GM19023 (cell line): ENCODE data around the gene EPB41L4B.

Source experiments
- ATAC-seq: cut with Tn5 transposase; IDR thresholded peaks from one replicate; pipeline ENCODE4 v1.9.1; 2021; ENCODE audit warnings: mild to moderate bottlenecking, moderate library complexity; ENCODE audit not compliant: unreplicated experiment

The EPB41L4B gene

DNA sequence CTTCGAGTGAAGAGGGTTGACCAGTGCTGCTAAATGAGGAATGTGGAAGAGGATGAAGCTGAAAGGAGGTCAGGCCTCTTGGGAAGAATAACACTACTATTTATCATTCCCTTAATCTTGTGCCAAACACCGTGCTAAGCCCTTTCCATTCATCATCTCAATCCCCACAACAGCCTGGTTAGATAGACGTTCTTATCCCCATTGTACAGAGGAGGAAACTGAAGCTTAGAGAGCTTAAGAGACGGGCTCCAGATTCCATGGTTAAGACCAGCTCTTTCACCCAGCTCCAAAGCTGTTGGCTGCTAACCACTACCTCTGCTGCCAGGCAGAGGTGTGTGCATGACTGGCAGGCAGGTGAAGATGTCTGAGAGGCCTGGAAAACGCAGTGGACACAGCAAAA, 868 bp upstream of the EPB41L4B start:
- ATAC-seq, result no peak

- peak; percentile 36 for ATAC-seq
These were observed 523 bp downstream of the EPB41L4B start for GRCh38 chr9:109320331-109320741.

- ATAC-seq, result peak; percentile 8
These were observed 1.1 kb downstream of the EPB41L4B start for GRCh38 chr9:109319626-109320241.

DNA sequence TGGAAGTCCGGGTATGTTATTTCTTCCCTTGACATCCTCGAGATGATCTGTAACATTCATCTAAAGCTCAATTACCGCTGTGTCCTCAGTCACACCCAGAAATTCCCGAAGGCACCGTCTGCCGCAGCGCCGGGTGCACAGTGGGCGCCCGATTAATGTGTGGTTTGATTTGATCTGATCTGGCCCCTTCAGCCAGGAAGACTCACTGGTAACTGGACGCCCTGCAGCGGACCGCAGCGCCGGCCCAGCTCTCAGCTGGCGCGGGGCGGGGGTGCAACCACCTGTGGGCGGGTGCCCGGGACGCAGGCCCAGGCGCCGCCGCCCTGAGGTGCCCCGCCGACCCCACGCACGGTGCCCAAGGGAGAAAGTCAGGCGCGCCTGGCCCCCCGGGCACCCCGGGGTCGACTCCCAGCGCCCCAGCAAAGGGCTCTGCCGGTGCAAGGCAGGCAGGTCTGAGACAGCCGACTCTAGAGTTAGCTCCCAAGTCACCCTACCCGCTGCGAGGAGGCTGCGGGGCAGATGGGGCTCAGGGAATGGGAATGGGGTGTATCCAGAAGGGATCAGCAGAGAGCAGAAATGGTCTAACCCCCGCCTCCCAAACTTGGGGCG, 1.7 kb downstream of the EPB41L4B start:
- no peak for ATAC-seq

GRCh38 chr9:109317979-109318741, 2.7 kb downstream of the EPB41L4B start:
- ATAC-seq, result no peak

- ATAC-seq, result no peak
These were observed 3.4 kb downstream of the EPB41L4B start for GRCh38 chr9:109317311-109317978.

- no peak for ATAC-seq
These were observed 4.6 kb downstream of the EPB41L4B start for GRCh38 chr9:109316207-109316640.

DNA sequence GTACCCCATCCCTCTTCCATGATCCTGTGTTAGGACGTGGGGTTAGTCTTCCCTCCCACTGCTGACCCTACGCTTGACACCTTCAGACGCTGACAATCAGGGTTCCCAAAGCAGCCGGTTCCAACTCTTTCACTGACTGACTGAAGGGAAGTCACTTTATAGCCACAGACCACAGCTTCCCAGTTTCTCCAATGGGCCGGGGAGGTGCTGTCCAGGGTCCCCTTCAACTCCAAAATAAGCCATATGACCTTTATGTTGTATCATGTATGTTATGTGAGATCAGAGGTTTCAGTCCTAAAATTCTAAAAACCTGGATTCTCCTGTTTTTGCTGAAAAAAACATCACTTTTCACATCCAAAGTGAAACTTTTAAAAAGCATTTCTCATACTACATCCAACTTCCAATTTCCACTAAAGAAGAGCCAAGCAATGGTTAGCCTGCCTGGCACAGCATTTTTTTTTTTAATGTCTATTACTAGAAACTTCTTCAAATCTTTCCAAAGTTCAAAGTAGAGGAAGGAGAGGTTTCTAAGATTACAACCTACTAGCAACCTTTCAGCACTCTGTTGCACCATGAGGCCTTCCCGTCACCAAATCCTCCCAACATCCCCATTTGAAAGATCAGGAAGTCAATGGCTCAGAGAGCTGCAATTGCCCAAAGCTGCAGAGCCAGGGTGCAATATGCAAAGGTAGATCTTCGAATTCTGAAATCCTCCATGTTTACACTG, 5.2 kb downstream of the EPB41L4B start:
- no peak for ATAC-seq

GRCh38 chr9:109314011-109314531, 6.8 kb downstream of the EPB41L4B start:
- no peak for ATAC-seq

GRCh38 chr9:109313351-109313750, 7.5 kb downstream of the EPB41L4B start:
- no peak for ATAC-seq

GRCh38 chr9:109312783-109313182, 8.1 kb downstream of the EPB41L4B start:
- ATAC-seq, result no peak

GRCh38 chr9:109311731-109312130, 9.1 kb downstream of the EPB41L4B start:
- ATAC-seq, result no peak

GRCh38 chr9:109311286-109311685, 9.6 kb downstream of the EPB41L4B start:
- no peak for ATAC-seq

GRCh38 chr9:109310486-109310901, 10.4 kb downstream of the EPB41L4B start:
- ATAC-seq, result no peak

- ATAC-seq, result no peak
These were observed 11.6 kb downstream of the EPB41L4B start for GRCh38 chr9:109309282-109309681.

GRCh38 chr9:109307380-109308240, 13.2 kb downstream of the EPB41L4B start:
- no peak for ATAC-seq

- ATAC-seq, result no peak
These were observed 15.1 kb downstream of the EPB41L4B start for GRCh38 chr9:109305801-109306200.

GRCh38 chr9:109304347-109304746, 16.5 kb downstream of the EPB41L4B start:
- no peak for ATAC-seq

GRCh38 chr9:109303900-109304299, 17.0 kb downstream of the EPB41L4B start:
- no peak for ATAC-seq

DNA sequence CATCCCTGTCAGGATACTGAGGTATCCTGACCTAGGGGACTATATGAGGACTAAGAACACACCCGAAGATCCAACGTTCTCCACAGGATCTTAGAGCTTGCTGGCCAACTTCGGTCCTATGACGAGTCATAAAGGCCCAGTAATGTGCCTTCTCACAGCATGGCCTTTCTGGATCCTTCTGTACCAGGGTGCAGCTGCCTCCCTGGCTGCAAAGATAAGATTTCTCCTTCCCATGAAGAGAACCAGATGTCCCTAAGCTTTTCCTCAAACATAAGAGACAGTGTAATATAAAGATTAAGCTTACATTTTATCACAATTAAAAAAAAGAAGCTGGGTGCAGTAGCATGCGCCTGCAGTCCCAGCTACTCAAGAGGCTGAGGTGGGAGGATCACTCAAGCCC, 18.3 kb downstream of the EPB41L4B start:
- ATAC-seq, result no peak
